Activated CD8-positive, alpha-beta memory T cell treated with anti-CD3 and anti-CD28 coated beads for 24 hours (primary cell): ENCODE data around the gene PJVK.

ENCODE experiments used
- DNase-seq: peaks from one replicate; pipeline ENCODE4 v3.0.0-alpha.2; 2020

Gene PJVK

GRCh38 chr2:178484245-178485041, 33.3 kb downstream of the PJVK start:
- DNase-seq: no peak

- DNase-seq: no peak
Measured at GRCh38 chr2:178485356-178485755, 34.2 kb downstream of the PJVK start.

- no peak for DNase-seq
Measured at GRCh38 chr2:178491612-178492011, 40.4 kb downstream of the PJVK start.

GRCh38 chr2:178496049-178496448, 44.9 kb downstream of the PJVK start:
- no peak for DNase-seq

GRCh38 chr2:178498137-178498536, 47.0 kb downstream of the PJVK start:
- DNase-seq: no peak

- no peak for DNase-seq
Measured at GRCh38 chr2:178499640-178500039, 48.5 kb downstream of the PJVK start.

- no peak for DNase-seq
Measured at GRCh38 chr2:178502751-178503150, 51.6 kb downstream of the PJVK start.

- DNase-seq: no peak
Measured at GRCh38 chr2:178506101-178506500, 54.9 kb downstream of the PJVK start.

- no peak for DNase-seq
Measured at GRCh38 chr2:178506524-178506923, 55.3 kb downstream of the PJVK start.

- DNase-seq: no peak
Measured at GRCh38 chr2:178506949-178507348, 55.8 kb downstream of the PJVK start.

GRCh38 chr2:178508646-178509045, 57.5 kb downstream of the PJVK start:
- DNase-seq: no peak

GRCh38 chr2:178510384-178510783, 59.2 kb downstream of the PJVK start:
- no peak for DNase-seq
